Activated naive CD4-positive, alpha-beta T cell treated with anti-CD3 and anti-CD28 coated beads, Interleukin-2, amount 50 U/mL, for 72 hours (primary cell): Measurements from ENCODE around the gene TCF25. TPM values are rescaled to one million over a fixed set of nuclear protein-coding genes. Genes with fewer than 3 reads are reported as not detected.
"Not testable (repeated sequence)": the region's sequence is repeated elsewhere in the genome, so short reads cannot be mapped to it uniquely, and the experiment has no call there.

Source experiments
- ATAC-seq, 2 donors: fragments of 150-1000 bp; cut with Tn5 transposase; 2 replicates each; pipeline ENCODE4 v1.10.0; 2021; ENCODE audit warnings: mild to moderate bottlenecking in 2 of 2, moderate library complexity in 2 of 2
- DNase-seq, 2 donors: peaks; one replicate each; pipeline ENCODE4 v3.0.0; 2021 to 2022; ENCODE audit warnings: low spot score in 2 of 2
- H3K27ac Mint-ChIP-seq, 2 donors: one replicate each; pipeline ENCODE4 v1.8.0; 2022; ENCODE audit warnings: mild to moderate bottlenecking in 2 of 2, mixed read lengths in 2 of 2
- H3K36me3 Mint-ChIP-seq, 2 donors: one replicate each; pipeline ENCODE4 v1.8.0; 2022; ENCODE audit warnings: mixed read lengths in 2 of 2
- H3K9me3 Mint-ChIP-seq, 2 donors: one replicate each; pipeline ENCODE4 v1.8.0; 2022; ENCODE audit warnings: mixed read lengths in 2 of 2
- total RNA-seq, 2 donors: library from RNA; stranded (reverse); gene quantifications; one replicate each; pipeline ENCODE4 v1.2.3, GENCODE V29; 2022

Gene TCF25
- total RNA-seq = 100 to 1,000 TPM; 167 to 235 TPM

- DNase-seq (peak; percentile 82 to 91), ATAC-seq (peak; percentile 60 to 71)
- peak within 1 kb of the TSS; percentile 95 to 97 for H3K27ac Mint-ChIP-seq
- peaks cover 13 to 16% of the 10 kb centered on the region in 2 donors for H3K36me3 Mint-ChIP-seq
- no peaks in the 10 kb centered on the region for H3K9me3 Mint-ChIP-seq
Measured at GRCh38 chr16:89873109-89873971, at the start of gene TCF25. TSS of gene TCF25 (plus strand) at chr16:89873592. CDS start at chr16:89873668, 76 bp downstream.

- H3K27ac Mint-ChIP-seq, H3K36me3 Mint-ChIP-seq, DNase-seq, ATAC-seq, H3K9me3 Mint-ChIP-seq: not testable (repeated sequence)
Measured at GRCh38 chr16:89823824-89824148, 49.6 kb upstream of the TCF25 start.

DNA sequence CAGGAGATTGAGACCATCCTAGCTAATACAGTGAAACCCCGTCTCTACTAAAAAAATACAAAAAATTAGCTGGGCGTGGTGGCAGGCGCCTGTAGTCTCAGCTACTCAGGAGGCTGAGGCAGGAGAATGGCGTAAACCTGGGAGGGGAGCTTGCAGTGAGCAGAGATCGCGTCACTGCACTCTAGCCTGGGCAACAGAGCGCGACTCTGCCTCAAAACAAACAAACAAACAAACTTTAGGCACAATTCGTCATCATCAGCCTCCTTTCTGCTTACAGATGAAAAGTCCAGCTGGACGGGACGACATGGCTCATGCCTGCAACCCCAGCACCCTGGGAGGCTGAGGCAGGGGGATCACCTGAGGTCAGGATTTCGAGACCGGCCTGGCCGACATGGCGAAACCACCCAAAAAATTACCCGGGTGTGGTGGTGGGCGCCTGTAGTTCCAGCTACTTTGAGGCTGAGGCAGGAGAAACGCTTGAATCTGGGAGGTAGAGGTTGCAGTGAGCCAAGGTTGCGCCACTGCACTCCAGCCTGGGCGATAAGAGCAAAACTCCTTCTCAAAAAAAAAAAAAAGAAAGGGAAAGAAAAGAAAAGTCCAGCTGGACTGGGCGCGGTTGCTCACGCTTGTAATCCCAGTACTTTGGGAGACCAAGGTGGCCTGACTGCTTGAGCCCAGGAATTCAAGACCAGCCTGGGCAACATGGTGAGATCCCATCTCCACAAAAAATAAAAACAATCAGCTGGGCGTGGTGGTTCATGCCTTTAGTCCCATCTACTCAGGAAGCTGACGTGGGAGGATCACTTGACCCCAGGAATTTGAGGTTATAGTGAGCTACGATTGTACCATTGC, 46.6 kb upstream of the TCF25 start:
- H3K36me3 Mint-ChIP-seq = no peaks in the 10 kb centered on the region
- no peak for DNase-seq
- no peak for ATAC-seq
- no peak overlapping the region for H3K27ac Mint-ChIP-seq
- H3K9me3 Mint-ChIP-seq = no peaks in the 10 kb centered on the region

DNA sequence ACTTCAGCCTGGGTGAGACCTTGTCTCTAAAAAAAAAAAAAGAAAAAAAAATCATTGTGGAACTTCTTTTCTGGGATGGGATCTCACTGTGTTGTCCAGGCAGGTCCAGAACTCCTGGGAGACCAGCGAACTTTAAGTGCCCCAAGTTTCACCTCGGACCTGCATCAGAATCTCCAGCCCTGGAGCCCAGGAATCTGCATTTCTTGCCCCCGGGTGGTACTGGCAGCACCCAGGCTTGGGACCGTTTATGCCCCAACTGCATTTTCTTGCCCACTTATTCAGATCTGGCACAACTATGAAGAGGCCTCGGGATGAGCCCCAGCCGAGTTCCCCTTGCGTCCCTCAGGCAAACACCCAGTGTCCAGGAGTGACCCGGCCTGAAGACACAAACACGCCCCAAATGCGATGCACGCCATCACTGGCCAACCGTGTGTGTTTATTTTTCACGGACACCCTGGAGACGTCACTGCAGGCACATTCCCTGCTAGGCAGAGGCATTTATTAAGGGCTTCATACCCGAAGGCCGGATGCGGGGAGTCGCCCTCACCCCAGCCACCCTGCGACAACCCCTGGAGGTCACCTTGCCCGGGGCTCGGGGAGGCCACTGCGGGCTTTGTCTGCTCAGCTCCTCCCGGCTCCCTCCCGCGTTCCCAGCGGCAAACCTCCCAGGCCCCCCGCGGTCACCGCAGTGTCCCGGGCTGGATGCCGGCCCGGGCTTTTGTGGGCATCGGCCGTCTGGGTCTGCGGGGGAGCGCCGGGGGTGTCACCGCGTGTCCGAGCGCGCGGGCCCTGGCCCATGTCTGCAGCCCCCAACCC, 45.8 kb upstream of the TCF25 start:
- no peaks in the 10 kb centered on the region for H3K9me3 Mint-ChIP-seq
- DNase-seq (no peak), ATAC-seq (no peak)

GRCh38 chr16:89828199-89828869, 45.1 kb upstream of the TCF25 start, which contains the start of gene SPIRE2:
TSS of gene SPIRE2 (plus strand) at chr16:89828475. CDS start at chr16:89828551, 76 bp downstream.
- no peaks in the 10 kb centered on the region for H3K9me3 Mint-ChIP-seq
- DNase-seq (peak in 1 of 2 donors; percentile 78), ATAC-seq (peak; percentile 89 to 94)
- no peak within 1 kb of the TSS for H3K27ac Mint-ChIP-seq
- H3K36me3 Mint-ChIP-seq = no peaks in the 10 kb centered on the region

More for the DNA sequence above, 45.8 kb upstream of the TCF25 start:
- H3K27ac Mint-ChIP-seq = no peak overlapping the region
- no peaks in the 10 kb centered on the region for H3K36me3 Mint-ChIP-seq

DNA sequence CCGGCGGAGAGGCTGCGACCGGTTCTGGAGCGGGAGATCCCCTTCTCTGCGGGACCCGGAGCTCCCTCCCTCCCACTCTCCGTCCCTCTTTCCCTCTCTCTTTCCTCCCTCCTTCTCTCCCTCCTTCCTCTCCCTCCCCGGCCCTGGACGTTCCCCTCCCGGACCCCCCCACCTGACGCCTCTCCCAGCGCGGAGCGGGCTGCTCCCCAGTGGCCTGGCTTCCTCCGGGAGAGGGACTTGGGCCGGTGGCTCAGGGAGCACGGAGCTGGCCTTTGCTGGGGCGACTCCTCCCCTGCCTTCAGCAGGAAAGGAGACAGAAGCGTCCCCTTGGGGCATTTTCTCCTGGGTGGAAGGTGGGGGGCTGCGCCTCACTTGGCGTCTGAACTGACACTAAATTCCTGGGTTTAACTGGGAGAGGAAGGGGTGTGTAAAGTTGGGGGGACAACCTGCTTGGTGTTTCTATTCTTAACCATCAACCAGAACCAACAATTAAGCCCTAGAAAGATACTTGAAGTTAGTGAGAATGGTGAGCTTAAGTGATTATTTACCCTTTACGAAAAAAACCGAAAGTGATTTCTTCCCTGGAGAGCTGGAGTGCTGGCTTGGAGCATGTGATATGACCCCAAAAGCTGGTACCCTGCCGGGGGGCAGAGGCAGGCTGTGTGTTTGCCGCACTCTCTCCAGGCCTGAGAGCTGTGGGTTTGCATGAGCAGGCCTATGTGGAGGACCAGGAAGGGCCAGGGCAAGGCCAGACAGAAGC, 44.3 kb upstream of the TCF25 start:
- Mint-ChIP-seq H3K27ac (no peak overlapping the region), H3K9me3 (no peaks in the 10 kb centered on the region), H3K36me3 (no peaks in the 10 kb centered on the region)
- DNase-seq (no peak), ATAC-seq (no peak)

GRCh38 chr16:89829630-89830437, 43.6 kb upstream of the TCF25 start:
- Mint-ChIP-seq H3K9me3 (no peaks in the 10 kb centered on the region), H3K36me3 (no peaks in the 10 kb centered on the region), H3K27ac (no peak overlapping the region)
- ATAC-seq = no peak
- no peak for DNase-seq

DNA sequence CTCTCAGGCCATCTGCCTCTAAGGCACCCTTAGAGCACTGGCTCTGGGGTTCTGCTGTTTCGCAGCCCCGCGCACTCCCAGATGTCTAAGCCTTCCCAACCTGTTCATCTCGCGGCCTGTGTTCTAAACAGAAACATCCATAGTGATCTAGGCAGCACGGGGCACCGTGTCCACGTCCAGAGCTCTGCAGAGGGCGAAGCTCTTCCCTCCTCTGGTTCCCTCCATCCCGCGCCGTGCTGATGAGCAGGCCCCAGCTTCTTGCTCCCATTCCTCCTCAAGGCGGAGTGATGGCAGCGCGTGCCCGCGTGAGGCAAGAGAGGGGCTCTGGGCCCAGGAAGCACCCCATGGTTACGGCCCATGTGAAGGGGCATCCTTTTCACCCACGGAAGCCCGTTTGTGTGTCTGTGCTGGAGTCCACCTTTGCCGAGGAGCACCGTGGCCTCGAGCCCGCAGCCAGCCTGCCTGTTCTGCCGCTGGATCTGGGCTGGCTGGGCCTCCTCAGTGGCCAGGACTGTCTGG, 41.5 kb upstream of the TCF25 start:
- no peak overlapping the region for H3K27ac Mint-ChIP-seq
- no peaks in the 10 kb centered on the region for H3K36me3 Mint-ChIP-seq
- no peaks in the 10 kb centered on the region for H3K9me3 Mint-ChIP-seq
- ATAC-seq (no peak), DNase-seq (no peak)

DNA sequence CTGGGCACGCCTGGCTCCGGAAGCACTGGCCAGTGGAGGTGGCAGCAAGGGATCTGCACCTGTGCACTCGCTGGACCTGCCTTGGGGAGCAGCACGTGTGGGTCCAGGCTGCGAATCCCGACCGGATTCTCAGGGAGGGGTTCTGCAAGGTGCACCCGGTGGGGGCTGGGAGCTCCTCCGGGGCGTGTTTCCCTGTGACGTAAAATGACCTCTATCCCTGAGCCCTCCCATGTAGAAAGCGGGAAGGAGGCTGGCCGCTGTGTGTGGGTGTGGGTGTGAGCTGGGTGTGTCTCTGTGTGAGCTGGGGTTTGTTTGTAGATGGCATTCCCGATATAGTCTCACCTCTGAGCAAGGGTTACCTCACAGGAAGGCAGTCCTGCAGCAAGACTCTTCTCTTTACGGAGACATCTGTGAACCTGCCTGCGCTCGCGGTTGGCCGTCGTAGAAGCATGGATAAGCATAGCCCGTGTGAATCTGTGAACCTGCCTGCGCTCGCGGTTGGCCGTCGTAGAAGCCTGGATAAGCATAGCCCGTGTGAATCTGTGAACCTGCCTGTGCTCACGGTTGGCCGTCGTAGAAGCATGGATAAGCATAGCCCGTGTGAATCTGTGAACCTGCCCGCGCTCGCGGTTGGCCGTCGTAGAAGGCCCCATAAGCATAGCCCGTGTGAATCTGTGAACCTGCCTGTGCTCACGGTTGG, 39.6 kb upstream of the TCF25 start:
- ATAC-seq, H3K9me3 Mint-ChIP-seq, H3K36me3 Mint-ChIP-seq, DNase-seq, H3K27ac Mint-ChIP-seq: not testable (repeated sequence)

DNA sequence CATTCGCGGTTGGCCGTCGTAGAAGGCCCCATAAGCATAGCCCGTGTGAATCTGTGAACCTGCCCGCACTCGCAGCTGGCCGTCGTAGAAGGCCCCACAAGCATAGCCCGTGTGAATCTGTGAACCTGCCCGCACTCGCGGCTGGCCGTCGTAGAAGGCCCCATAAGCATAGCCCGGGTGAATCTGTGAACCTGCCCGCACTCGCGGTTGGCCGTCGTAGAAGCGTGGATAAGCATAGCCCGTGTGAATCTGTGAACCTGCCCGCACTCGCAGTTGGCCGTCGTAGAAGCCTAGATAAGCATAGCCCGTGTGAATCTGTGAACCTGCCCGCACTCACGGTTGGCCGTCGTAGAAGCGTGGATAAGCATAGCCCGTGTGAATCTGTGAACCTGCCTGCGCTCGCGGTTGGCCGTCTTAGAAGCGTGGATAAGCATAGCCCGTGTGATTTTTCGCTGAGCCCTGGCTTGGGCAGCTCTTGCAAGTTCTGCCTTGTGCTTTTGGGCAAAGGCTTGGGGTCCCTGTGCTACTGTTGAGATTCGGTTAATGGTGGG, 38.5 kb upstream of the TCF25 start:
- DNase-seq, ATAC-seq, H3K9me3 Mint-ChIP-seq, H3K27ac Mint-ChIP-seq, H3K36me3 Mint-ChIP-seq: not testable (repeated sequence)

DNA sequence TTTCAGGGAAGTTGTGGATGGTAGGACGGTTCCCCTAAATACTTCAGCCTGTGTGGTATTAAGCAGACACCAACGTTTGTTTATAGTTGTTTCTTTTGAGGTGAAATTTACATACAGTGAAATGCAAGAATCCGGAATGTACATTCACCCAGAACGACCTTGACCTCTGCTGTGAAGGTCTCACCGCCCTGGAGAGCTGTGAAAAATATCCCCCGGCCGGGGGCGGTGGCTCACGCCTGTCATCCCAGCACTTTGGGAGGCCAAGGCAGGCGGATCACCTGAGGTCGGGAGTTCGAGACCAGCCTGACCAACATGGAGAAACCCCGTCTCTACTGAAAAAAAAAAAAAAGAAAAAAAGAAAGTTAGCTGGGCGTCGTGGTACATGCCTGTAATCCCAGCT, 36.9 kb upstream of the TCF25 start:
- H3K36me3 Mint-ChIP-seq, DNase-seq, H3K9me3 Mint-ChIP-seq: not testable (repeated sequence)

GRCh38 chr16:89837014-89837546, 36.3 kb upstream of the TCF25 start:
- DNase-seq (no peak), ATAC-seq (no peak)
- H3K36me3 Mint-ChIP-seq = no peaks in the 10 kb centered on the region
- H3K27ac Mint-ChIP-seq = no peak overlapping the region
- no peaks in the 10 kb centered on the region for H3K9me3 Mint-ChIP-seq

More for the DNA sequence above, 36.9 kb upstream of the TCF25 start:
- ATAC-seq, H3K27ac Mint-ChIP-seq: not testable (repeated sequence)

DNA sequence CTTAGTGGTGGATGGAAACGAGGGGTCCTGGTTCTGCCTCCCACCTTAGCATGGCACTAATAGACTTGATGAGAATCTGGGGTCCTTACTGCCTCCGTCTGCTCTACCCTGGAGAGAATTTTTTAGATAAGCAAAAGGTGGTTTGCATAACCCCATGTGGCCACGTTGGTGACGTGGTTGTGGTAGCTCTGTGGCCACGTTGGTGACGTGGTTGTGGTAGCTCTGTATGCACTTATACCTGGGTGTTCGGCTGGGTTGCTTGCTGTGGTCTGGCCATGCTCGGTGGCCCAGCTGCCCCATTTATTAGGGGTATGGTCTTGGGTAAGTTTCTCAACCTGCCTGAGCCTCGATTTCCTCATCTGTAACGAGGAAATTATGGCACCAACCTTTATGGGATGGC, 32.1 kb upstream of the TCF25 start:
- H3K27ac Mint-ChIP-seq = no peak overlapping the region
- no peaks in the 10 kb centered on the region for H3K36me3 Mint-ChIP-seq
- ATAC-seq (peak in 1 of 2 donors; percentile 79), DNase-seq (no peak)
- H3K9me3 Mint-ChIP-seq = no peaks in the 10 kb centered on the region
